KMS-11 (cell line): ENCODE data around the gene TYMP.

Experiments
- H2AFZ ChIP-seq: fragments of 200-600 bp; sonication (generic); 2 replicates; pipeline ENCODE4 v1.6.1; 2016; ENCODE audit warnings: antibody characterized with exemption, mixed run types, low read depth
- H3K27ac ChIP-seq: fragments of 200-600 bp; sonication (generic); 2 replicates; pipeline ENCODE4 v1.6.1; 2016; ENCODE audit warnings: mild to moderate bottlenecking, mixed run types
- H3K27me3 ChIP-seq: fragments of 200-600 bp; sonication (generic); 2 replicates; pipeline ENCODE4 v1.6.1; 2017; ENCODE audit warnings: mild to moderate bottlenecking, low read depth, mixed run types, moderate library complexity; ENCODE audit not compliant: insufficient read depth
- H3K36me3 ChIP-seq: fragments of 200-600 bp; sonication (generic); 2 replicates; pipeline ENCODE4 v1.6.1; 2017; ENCODE audit warnings: mild to moderate bottlenecking, mixed run types; ENCODE audit not compliant: insufficient read depth
- H3K4me1 ChIP-seq: fragments of 200-600 bp; sonication (generic); 2 replicates; pipeline ENCODE4 v1.6.1; 2016; ENCODE audit warnings: mild to moderate bottlenecking, low read depth, mixed run types; ENCODE audit not compliant: poor library complexity, severe bottlenecking
- H3K4me2 ChIP-seq: fragments of 200-600 bp; sonication (generic); 2 replicates; pipeline ENCODE4 v1.7.0; 2016; ENCODE audit warnings: mild to moderate bottlenecking, mixed run types
- H3K4me3 ChIP-seq: fragments of 200-600 bp; sonication (generic); IDR thresholded peaks from 2 replicates; pipeline ENCODE4 v1.6.1; 2017; ENCODE audit warnings: low read depth, low read length, mixed read lengths; ENCODE audit not compliant: insufficient read depth
- H3K79me2 ChIP-seq: fragments of 200-600 bp; sonication (generic); 2 replicates; pipeline ENCODE4 v1.6.1; 2016; ENCODE audit warnings: low read depth, mixed run types; ENCODE audit not compliant: insufficient read depth
- H3K9ac ChIP-seq: fragments of 200-600 bp; sonication (generic); 2 replicates; pipeline ENCODE4 v1.6.1; 2016; ENCODE audit warnings: mild to moderate bottlenecking, mixed run types
- H4K20me1 ChIP-seq: fragments of 200-600 bp; sonication (generic); 2 replicates; pipeline ENCODE4 v1.6.1; 2016; ENCODE audit warnings: mild to moderate bottlenecking, mixed run types; ENCODE audit not compliant: insufficient read depth
- CTCF ChIP-seq: fragments of 200-600 bp; sonication (generic); conservative IDR thresholded peaks from 2 replicates; pipeline ENCODE4 v1.6.1; 2017; ENCODE audit warnings: low read depth, mild to moderate bottlenecking, antibody characterized with exemption, low read length, moderate library complexity, mixed read lengths

TYMP gene

GRCh38 chr22:50548921-50549790 lies 19.3 kb upstream of the TYMP start:
- TF ChIP-seq CTCF: no peak
- Histone ChIP-seq H4K20me1 (no peaks in the 10 kb centered on the region), H3K9ac (no peak overlapping the region), H3K4me2 (no peak overlapping the region), H3K27me3 (no peaks in the 10 kb centered on the region), H3K36me3 (no peaks in the 10 kb centered on the region), H3K4me1 (peaks cover 15% of the 10 kb centered on the region), H3K79me2 (no peaks in the 10 kb centered on the region), H3K27ac (no peak overlapping the region), H3K4me3 (no peak overlapping the region), H2AFZ (no peak overlapping the region)

- Histone ChIP-seq H3K9ac (no peak overlapping the region), H3K27me3 (no peaks in the 10 kb centered on the region), H2AFZ (no peak overlapping the region), H4K20me1 (no peaks in the 10 kb centered on the region), H3K79me2 (no peaks in the 10 kb centered on the region), H3K4me2 (no peak overlapping the region), H3K36me3 (no peaks in the 10 kb centered on the region), H3K4me1 (peaks cover 15% of the 10 kb centered on the region), H3K4me3 (no peak overlapping the region), H3K27ac (no peak overlapping the region)
- TF ChIP-seq CTCF: no peak
These were observed 18.5 kb upstream of the TYMP start for GRCh38 chr22:50548040-50548920.

- no peak overlapping the region for H3K4me2 ChIP-seq
- no peaks in the 10 kb centered on the region for H3K27me3 ChIP-seq
- no peak overlapping the region for H3K9ac ChIP-seq
- TF ChIP-seq CTCF: no peak
- H3K27ac ChIP-seq: no peak overlapping the region
- no peak overlapping the region for H2AFZ ChIP-seq
- H3K79me2 ChIP-seq: no peaks in the 10 kb centered on the region
- H3K4me1 ChIP-seq: peaks cover 15% of the 10 kb centered on the region
- no peaks in the 10 kb centered on the region for H4K20me1 ChIP-seq
- no peak overlapping the region for H3K4me3 ChIP-seq
- no peaks in the 10 kb centered on the region for H3K36me3 ChIP-seq
These were observed 17.6 kb upstream of the TYMP start for GRCh38 chr22:50547263-50547985.
